A673 (cell line): ENCODE measurements around the gene TLE7.

Experiments used
- EZH2 ChIP-seq: fragments of 200-600 bp; sonication (generic); IDR thresholded peaks from 2 replicates; pipeline ENCODE4 v1.6.1; 2017; ENCODE audit warnings: borderline replicate concordance, low read depth, mild to moderate bottlenecking, mixed read lengths, antibody characterized with exemption, low read length; ENCODE audit not compliant: poor library complexity, severe bottlenecking
- TF ChIP-seq, protein P1 (sequence below): fragments of 300-800, 200-600 bp; sonication (generic); conservative IDR thresholded peaks from 2 replicates; pipeline ENCODE4 v1.5.1; 2017; ENCODE audit warnings: low read depth, mild to moderate bottlenecking, antibody characterized with exemption, low read length, moderate library complexity, mixed read lengths

GRCh38 chr16:71412270-71413160 is 29.3 kb downstream of the TLE7 start:
- TF ChIP-seq, protein P1, sequence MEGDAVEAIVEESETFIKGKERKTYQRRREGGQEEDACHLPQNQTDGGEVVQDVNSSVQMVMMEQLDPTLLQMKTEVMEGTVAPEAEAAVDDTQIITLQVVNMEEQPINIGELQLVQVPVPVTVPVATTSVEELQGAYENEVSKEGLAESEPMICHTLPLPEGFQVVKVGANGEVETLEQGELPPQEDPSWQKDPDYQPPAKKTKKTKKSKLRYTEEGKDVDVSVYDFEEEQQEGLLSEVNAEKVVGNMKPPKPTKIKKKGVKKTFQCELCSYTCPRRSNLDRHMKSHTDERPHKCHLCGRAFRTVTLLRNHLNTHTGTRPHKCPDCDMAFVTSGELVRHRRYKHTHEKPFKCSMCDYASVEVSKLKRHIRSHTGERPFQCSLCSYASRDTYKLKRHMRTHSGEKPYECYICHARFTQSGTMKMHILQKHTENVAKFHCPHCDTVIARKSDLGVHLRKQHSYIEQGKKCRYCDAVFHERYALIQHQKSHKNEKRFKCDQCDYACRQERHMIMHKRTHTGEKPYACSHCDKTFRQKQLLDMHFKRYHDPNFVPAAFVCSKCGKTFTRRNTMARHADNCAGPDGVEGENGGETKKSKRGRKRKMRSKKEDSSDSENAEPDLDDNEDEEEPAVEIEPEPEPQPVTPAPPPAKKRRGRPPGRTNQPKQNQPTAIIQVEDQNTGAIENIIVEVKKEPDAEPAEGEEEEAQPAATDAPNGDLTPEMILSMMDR, result peak; percentile 84
- TF ChIP-seq EZH2, result no peak
